ENCODE measurements around the gene RAB35.
"Not testable (repeated sequence)": the region's sequence is repeated elsewhere in the genome, so short reads cannot be mapped to it uniquely, and the experiment has no call there.

The RAB35 gene

DNA sequence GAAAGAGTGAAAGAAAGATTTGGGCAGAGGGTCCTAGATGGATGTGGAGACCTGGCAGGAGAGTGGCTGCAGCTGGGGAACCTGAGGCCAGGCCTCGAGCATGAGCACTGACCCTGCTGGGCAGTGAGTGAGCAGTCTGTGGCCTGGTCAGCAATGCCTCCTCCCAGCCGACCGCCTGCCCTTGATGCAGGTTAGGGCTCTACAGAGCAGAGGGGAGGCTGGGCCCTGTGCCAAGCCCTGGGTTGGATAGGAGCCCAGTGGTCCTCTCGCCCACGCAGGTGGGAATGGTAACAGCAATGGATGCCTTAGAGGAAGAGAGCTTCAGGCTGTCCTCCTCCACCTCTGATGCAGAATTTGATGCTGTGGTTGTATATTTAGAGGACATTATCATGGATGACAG is 59.8 kb downstream of the RAB35 start:
- no peak for DNase-seq

- DNase-seq, result no peak
Observed at GRCh38 chr12:120055231-120056000, 61.1 kb downstream of the RAB35 start.

GRCh38 chr12:120054293-120054692 is 62.3 kb downstream of the RAB35 start:
- DNase-seq, result no peak

- no peak for DNase-seq
Observed at GRCh38 chr12:120051535-120051934, 65.0 kb downstream of the RAB35 start.

DNA sequence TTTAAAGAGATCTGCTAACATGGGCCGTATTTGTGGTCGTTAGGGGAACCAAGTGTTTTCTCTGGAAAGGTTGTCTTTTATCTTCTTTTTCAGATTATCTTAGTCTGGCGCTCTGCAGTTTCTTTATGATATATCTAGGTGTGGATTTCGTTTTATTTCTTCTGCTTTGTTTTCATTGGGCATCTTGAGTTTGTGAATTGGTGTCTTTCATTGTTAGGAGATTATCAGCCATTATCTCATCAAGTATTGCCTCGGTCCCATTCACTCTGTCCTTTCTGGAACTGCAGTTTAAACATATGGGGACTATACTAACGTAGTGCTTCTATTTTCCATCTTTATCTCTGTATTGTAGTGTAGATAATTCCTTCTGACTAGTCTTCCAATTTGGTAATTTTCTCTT is 67.1 kb downstream of the RAB35 start:
- DNase-seq, result no peak

GRCh38 chr12:120048263-120048662 is 68.3 kb downstream of the RAB35 start:
- peak; percentile 10 for DNase-seq

- no peak for DNase-seq
Observed at GRCh38 chr12:120047072-120047471, 69.5 kb downstream of the RAB35 start.

DNA sequence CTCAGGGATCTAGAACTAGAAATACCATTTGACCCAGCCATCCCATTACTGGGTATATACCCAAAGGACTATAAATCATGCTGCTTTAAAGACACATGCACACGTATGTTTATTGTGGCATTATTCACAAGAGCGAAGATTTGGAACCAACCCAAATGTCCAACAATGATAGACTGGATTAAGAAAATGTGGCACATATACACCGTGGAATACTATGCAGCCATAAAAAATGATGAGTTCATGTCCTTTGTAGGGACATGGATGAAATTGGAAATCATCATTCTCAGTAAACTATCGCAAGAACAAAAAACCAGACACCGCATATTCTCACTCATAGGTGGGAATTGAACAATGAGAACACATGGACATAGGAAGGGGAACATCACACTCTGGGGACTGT is 71.2 kb downstream of the RAB35 start:
- not testable (repeated sequence) for DNase-seq
